ENCODE results near the gene LSM7. TPM values are rescaled to one million over a fixed set of nuclear protein-coding genes. Genes with fewer than 3 reads are reported as not detected.

Gene LSM7
- total RNA-seq, 1 experiment from 2014 or later, result 152 TPM

DNA sequence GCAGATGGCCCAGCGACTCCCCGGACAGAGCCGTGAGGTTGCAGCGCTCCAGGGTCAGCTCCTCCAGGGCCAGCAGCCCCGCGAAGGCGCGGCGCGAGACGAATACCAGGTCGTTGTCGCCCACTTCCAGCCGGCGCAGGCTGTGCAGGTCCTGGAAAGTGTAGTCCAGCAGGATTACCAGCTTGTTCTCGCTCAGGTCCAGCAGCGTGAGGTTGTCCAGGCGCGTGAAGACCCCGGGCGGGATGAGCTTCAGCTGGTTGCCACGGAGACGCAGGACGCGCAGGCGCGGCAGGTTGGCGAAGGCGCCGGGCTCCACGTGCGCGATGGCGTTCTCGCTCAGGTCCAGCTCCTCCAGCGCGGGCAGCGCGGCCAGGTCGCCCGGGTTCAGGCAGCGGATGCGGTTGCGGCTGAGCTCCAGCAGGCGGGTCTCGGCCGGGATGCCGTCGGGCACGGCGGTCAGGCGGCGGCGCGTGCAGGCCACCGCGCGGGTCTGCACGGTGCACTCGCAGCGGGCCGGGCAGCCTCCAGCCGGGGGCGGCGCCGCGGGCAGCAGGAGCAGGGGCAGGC lies 37.1 kb downstream of the LSM7 start:
- no TSS peak for BruUV-seq (replicated peaks)
- ChIA-PET POLR2A (ENCODE audit: low non-redundant PET) (no interaction called here), CTCF (interaction anchor here (0.7 kb wide), 1 partner anchor 510 kb away, joined by 4 read pairs; no protein-coding TSS in a partner anchor)
- H3K9me3 ChIP-seq (ENCODE audit: low read depth, low read length, poor library complexity, severe bottlenecking), result no peaks in the 10 kb centered on the region
- H3K36me3 ChIP-seq (ENCODE audit: insufficient read depth, low read length, poor library complexity, severe bottlenecking), result no peaks in the 10 kb centered on the region
- H3K27ac ChIP-seq (ENCODE audit: low read depth, low read length, poor library complexity, severe bottlenecking), result no peak overlapping the region
- no peak for TF ChIP-seq EZH2 (IDR thresholded peaks at IDR 0.05; ENCODE audit: borderline replicate concordance, low read depth, low read length, poor library complexity, severe bottlenecking)
- TF ChIP-seq, protein P1, sequence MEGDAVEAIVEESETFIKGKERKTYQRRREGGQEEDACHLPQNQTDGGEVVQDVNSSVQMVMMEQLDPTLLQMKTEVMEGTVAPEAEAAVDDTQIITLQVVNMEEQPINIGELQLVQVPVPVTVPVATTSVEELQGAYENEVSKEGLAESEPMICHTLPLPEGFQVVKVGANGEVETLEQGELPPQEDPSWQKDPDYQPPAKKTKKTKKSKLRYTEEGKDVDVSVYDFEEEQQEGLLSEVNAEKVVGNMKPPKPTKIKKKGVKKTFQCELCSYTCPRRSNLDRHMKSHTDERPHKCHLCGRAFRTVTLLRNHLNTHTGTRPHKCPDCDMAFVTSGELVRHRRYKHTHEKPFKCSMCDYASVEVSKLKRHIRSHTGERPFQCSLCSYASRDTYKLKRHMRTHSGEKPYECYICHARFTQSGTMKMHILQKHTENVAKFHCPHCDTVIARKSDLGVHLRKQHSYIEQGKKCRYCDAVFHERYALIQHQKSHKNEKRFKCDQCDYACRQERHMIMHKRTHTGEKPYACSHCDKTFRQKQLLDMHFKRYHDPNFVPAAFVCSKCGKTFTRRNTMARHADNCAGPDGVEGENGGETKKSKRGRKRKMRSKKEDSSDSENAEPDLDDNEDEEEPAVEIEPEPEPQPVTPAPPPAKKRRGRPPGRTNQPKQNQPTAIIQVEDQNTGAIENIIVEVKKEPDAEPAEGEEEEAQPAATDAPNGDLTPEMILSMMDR (conservative IDR thresholded peaks at IDR 0.05; ENCODE audit: low read depth, low read length), result no peak
- H3K4me1 ChIP-seq (ENCODE audit: insufficient read depth, low read length, poor library complexity, severe bottlenecking), result peaks cover 18% of the 10 kb centered on the region
- no peak for DNase-seq (ENCODE audit: low spot score)
- peaks cover 46% of the 10 kb centered on the region for H3K27me3 ChIP-seq (replicated peaks; ENCODE audit: insufficient read depth, low read depth, low read length, poor library complexity)
- H3K4me3 ChIP-seq (ENCODE audit: low read depth, low read length, poor library complexity, severe bottlenecking), result no peak overlapping the region
- intact Hi-C loops (cut with micrococcal nuclease; ENCODE audit: unreplicated experiment), result no loop called here

DNA sequence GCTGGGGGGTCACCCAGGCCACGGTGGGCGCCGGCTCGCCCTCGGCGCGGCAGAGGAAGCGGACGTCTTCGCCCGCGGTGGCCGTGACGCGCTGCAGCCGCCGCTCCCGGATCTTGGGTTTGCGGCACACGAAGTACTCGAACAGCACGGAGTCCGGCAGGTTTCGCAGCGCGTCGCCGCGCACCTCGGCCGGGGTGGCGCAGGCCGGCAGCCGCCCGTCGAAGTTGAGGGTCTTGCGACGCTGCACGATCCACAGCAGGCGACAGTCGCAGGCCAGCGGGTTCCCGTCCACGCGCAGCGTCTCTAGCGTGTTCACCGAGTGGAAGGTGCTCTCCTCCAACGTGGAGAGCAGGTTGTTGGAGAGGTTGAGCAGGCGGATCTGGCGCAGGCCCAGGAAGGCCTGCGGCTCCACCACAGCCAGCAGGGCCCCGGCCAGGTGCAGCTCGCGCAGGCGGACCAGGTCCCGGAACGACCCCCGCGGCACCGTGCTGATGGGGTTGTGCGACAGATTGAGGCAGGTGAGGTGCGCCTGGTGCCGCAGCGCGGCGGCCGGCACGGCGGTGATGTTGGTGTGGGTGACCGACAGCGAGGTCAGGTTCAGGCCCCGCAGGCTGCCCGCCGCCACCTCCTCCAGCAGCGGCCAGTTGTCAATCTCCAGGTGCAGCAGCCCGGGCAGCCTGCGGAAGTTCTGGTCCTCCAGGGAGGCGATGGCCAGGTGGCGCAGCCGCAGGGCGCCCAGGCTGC lies 37.8 kb downstream of the LSM7 start:
- Histone ChIP-seq H3K27ac (ENCODE audit: low read depth, low read length, poor library complexity, severe bottlenecking) (no peak overlapping the region), H3K36me3 (ENCODE audit: insufficient read depth, low read length, poor library complexity, severe bottlenecking) (no peaks in the 10 kb centered on the region), H3K9me3 (ENCODE audit: low read depth, low read length, poor library complexity, severe bottlenecking) (no peaks in the 10 kb centered on the region), H3K4me1 (ENCODE audit: insufficient read depth, low read length, poor library complexity, severe bottlenecking) (peaks cover 18% of the 10 kb centered on the region), H3K4me3 (ENCODE audit: low read depth, low read length, poor library complexity, severe bottlenecking) (peak overlapping the region; percentile 30), H3K27me3 (replicated peaks; ENCODE audit: insufficient read depth, low read depth, low read length, poor library complexity) (peaks cover 46% of the 10 kb centered on the region)
- CTCF ChIA-PET, result no interaction called here
- intact Hi-C loops (cut with micrococcal nuclease; ENCODE audit: unreplicated experiment), result no loop called here
- no TSS peak for BruUV-seq (replicated peaks)
- POLR2A ChIA-PET (ENCODE audit: low non-redundant PET), result no interaction called here
- DNase-seq (ENCODE audit: low spot score), result no peak
- TF ChIP-seq EZH2 (IDR thresholded peaks at IDR 0.05; ENCODE audit: borderline replicate concordance, low read depth, low read length, poor library complexity, severe bottlenecking), result peak; percentile 18
- TF ChIP-seq, protein P1 (conservative IDR thresholded peaks at IDR 0.05; ENCODE audit: low read depth, low read length), result no peak

DNA sequence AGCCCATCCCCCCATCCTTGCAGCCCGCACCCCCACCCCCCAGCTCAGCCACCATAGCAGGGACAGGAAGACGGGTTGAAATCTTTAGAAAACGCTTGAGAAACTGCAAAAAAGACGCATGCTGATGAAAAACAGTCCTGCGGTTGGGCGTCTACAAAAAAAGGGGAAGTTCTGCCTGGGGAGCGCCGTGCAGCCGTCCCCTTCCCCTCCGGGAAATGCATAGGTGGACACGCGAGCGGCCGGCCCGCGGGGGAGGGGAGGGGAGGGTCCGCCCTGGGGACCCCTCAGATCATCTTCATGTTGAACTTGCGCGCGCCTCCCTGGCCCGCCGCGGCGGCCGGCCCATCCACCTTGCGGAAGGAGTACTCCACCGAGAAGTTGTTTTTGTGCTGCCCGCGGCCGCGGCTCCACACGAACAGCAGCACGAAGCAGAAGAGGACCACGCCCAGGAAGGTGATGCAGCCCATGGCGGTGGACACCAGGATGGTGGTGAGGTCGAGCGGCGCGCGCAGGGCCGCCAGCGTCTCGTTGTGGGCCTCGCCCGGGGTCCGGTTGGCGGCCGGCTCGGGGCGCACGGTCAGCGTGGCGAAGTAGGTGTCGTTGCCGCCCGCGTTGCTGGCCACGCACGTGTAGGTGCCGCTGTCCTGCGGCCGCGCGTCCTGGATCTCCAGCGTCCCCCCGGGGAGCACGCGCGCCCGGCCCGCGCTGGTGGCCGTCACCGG lies 38.5 kb downstream of the LSM7 start:
- BruUV-seq (replicated peaks), result no TSS peak
- peaks cover 46% of the 10 kb centered on the region for H3K27me3 ChIP-seq (replicated peaks; ENCODE audit: insufficient read depth, low read depth, low read length, poor library complexity)
- peak overlapping the region; percentile 30 for H3K4me3 ChIP-seq (ENCODE audit: low read depth, low read length, poor library complexity, severe bottlenecking)
- ChIA-PET CTCF (no interaction called here), POLR2A (ENCODE audit: low non-redundant PET) (no interaction called here)
- peak; percentile 68 for TF ChIP-seq EZH2 (IDR thresholded peaks at IDR 0.05; ENCODE audit: borderline replicate concordance, low read depth, low read length, poor library complexity, severe bottlenecking)
- TF ChIP-seq, protein P1 (conservative IDR thresholded peaks at IDR 0.05; ENCODE audit: low read depth, low read length), result no peak
- peaks cover 17% of the 10 kb centered on the region for H3K4me1 ChIP-seq (ENCODE audit: insufficient read depth, low read length, poor library complexity, severe bottlenecking)
- intact Hi-C loops (cut with micrococcal nuclease; ENCODE audit: unreplicated experiment), result no loop called here
- no peak overlapping the region for H3K27ac ChIP-seq (ENCODE audit: low read depth, low read length, poor library complexity, severe bottlenecking)
- no peak for DNase-seq (ENCODE audit: low spot score)
- no peaks in the 10 kb centered on the region for H3K9me3 ChIP-seq (ENCODE audit: low read depth, low read length, poor library complexity, severe bottlenecking)
- no peaks in the 10 kb centered on the region for H3K36me3 ChIP-seq (ENCODE audit: insufficient read depth, low read length, poor library complexity, severe bottlenecking)
